HepG2 (cell line): ENCODE results near the gene GFOD1. TPM values are rescaled to one million over a fixed set of nuclear protein-coding genes. Genes with fewer than 3 reads are reported as not detected.

ENCODE experiments used
- FOXA3 ChIP-seq: IDR thresholded peaks from 2 replicates; pipeline ENCODE4 v1.6.1; 2016; ENCODE audit warnings: missing genetic modification reagents, missing compliant biosample characterization
- FOXJ3 ChIP-seq: sonication (generic); formaldehyde crosslinking; IDR thresholded peaks from 2 replicates; pipeline ENCODE4 v1.4.0; 2020; ENCODE audit warnings: missing genetic modification reagents, mild to moderate bottlenecking, borderline replicate concordance
- GATAD2A ChIP-seq: IDR thresholded peaks from 2 replicates; pipeline ENCODE4 v1.6.1; 2016
- HNF4A ChIP-seq: sonication (generic); formaldehyde crosslinking; IDR thresholded peaks from 2 replicates; pipeline ENCODE4 v1.4.0; 2020; ENCODE audit warnings: missing genetic modification reagents
- MED1 ChIP-seq: sonication (generic); formaldehyde crosslinking; IDR thresholded peaks from 2 replicates; pipeline ENCODE4 v1.4.0; 2020; ENCODE audit warnings: missing genetic modification reagents
- MTA1 ChIP-seq: sonication (generic); formaldehyde crosslinking; IDR thresholded peaks from 2 replicates; pipeline ENCODE4 v1.4.0; 2020; ENCODE audit warnings: missing genetic modification reagents, mild to moderate bottlenecking, borderline replicate concordance
- MTF2 ChIP-seq: sonication (generic); formaldehyde crosslinking; IDR thresholded peaks from 2 replicates; pipeline ENCODE4 v1.5.0; 2020; ENCODE audit warnings: missing genetic modification reagents, borderline replicate concordance
- NR2F6 ChIP-seq, 2 experiments: IDR thresholded peaks; 2 replicates each; pipeline ENCODE4 v1.6.1; 2016; ENCODE audit warnings: antibody characterized with exemption in 1 of 2, mild to moderate bottlenecking in 1 of 2
- RARA ChIP-seq: IDR thresholded peaks from 2 replicates; pipeline ENCODE4 v1.6.1; 2016; ENCODE audit warnings: missing genetic modification reagents, missing compliant biosample characterization
- SOX13 ChIP-seq, 3 experiments: fragments of 450-650 bp in 1 of 3; sonication (generic) in 1 of 3; formaldehyde crosslinking in 1 of 3; IDR thresholded peaks in 2 of 3; conservative IDR thresholded peaks in 1 of 3; 2 replicates each; pipeline versions ENCODE4 v1.5.0 to v1.6.1; 2016 to 2020; ENCODE audit warnings: antibody characterized with exemption in 1 of 3, mild to moderate bottlenecking in 1 of 3, missing compliant biosample characterization in 1 of 3, missing genetic modification reagents in 1 of 3, moderate library complexity in 1 of 3
- ZMYM3 ChIP-seq: sonication (generic); formaldehyde crosslinking; IDR thresholded peaks from 2 replicates; pipeline ENCODE4 v1.5.1; 2020; ENCODE audit warnings: mild to moderate bottlenecking, missing genetic modification reagents
- ZNF12 ChIP-seq: sonication (generic); formaldehyde crosslinking; IDR thresholded peaks from 2 replicates; pipeline ENCODE4 v1.5.0; 2020; ENCODE audit warnings: missing genetic modification reagents
- ZNF235 ChIP-seq: sonication (generic); formaldehyde crosslinking; IDR thresholded peaks from 2 replicates; pipeline ENCODE4 v1.8.1; 2023; ENCODE audit warnings: mild to moderate bottlenecking, missing genetic modification reagents, borderline replicate concordance
- ZNF350 ChIP-seq: sonication (generic); formaldehyde crosslinking; IDR thresholded peaks from 2 replicates; pipeline ENCODE4 v1.4.0; 2020; ENCODE audit warnings: mild to moderate bottlenecking, low read depth, missing genetic modification reagents, borderline replicate concordance
- ZNF558 ChIP-seq: sonication (generic); formaldehyde crosslinking; IDR thresholded peaks from 2 replicates; pipeline ENCODE4 v1.9.0; 2022; ENCODE audit warnings: mild to moderate bottlenecking, missing genetic modification reagents, borderline replicate concordance
- ZNF589 ChIP-seq: sonication (generic); formaldehyde crosslinking; conservative IDR thresholded peaks from 2 replicates; pipeline ENCODE4 v1.8.0; 2022; ENCODE audit warnings: mild to moderate bottlenecking, moderate library complexity, missing genetic modification reagents
- ZNF709 ChIP-seq: sonication (generic); formaldehyde crosslinking; IDR thresholded peaks from 2 replicates; pipeline ENCODE4 v1.5.0; 2020; ENCODE audit warnings: mild to moderate bottlenecking, missing genetic modification reagents
- polyA plus RNA-seq, 8 experiments: library from polyadenylated mRNA; depleted of rRNA in 3 of 8; stranded (reverse) in 7 of 8; unstranded in 1 of 8; fragments of >200 nt; fragmentation: Illumina TruSeq in 4 of 8; extraction: Trizol in 4 of 8; gene quantifications; 2 replicates each; pipeline versions ENCODE4 v1.2.1 to v1.2.3, GENCODE V29; 2011 to 2016; ENCODE audit warnings: low read depth in 4 of 8, missing spikeins in 1 of 8, mixed read lengths in 1 of 8; ENCODE audit not compliant: insufficient read depth in 1 of 8
- total RNA-seq, 5 experiments: library from RNA; depleted of rRNA; stranded (reverse); fragments of >200 nt; fragmentation: Illumina TruSeq; extraction: Trizol; gene quantifications; 2 replicates each; pipeline ENCODE4 v1.2.3, GENCODE V29; 2016; ENCODE audit warnings: low read depth in 1 of 5
- TF ChIP-seq, protein P1 (sequence below): sonication (generic); formaldehyde crosslinking; IDR thresholded peaks from 2 replicates; pipeline ENCODE4 v1.5.0; 2020; ENCODE audit warnings: mild to moderate bottlenecking, missing genetic modification reagents, borderline replicate concordance
- TF ChIP-seq, protein P2 (sequence below): sonication (generic); formaldehyde crosslinking; IDR thresholded peaks from 2 replicates; pipeline ENCODE4 v1.4.0; 2020; ENCODE audit warnings: missing genetic modification reagents
- TF ChIP-seq, protein P3 (sequence below): sonication (generic); formaldehyde crosslinking; IDR thresholded peaks from 2 replicates; pipeline ENCODE4 v1.4.0; 2020; ENCODE audit warnings: mild to moderate bottlenecking, missing genetic modification reagents
- TF ChIP-seq, protein P4 (sequence below): sonication (generic); formaldehyde crosslinking; IDR thresholded peaks from 2 replicates; pipeline ENCODE4 v1.5.0; 2020; ENCODE audit warnings: missing genetic modification reagents

GFOD1 gene
- total and polyA plus RNA-seq, 2 of the 13 experiments (the other 11 are each of a cell fraction or from before 2014, with no cell fraction given): 1.9 to 6.4 TPM

DNA sequence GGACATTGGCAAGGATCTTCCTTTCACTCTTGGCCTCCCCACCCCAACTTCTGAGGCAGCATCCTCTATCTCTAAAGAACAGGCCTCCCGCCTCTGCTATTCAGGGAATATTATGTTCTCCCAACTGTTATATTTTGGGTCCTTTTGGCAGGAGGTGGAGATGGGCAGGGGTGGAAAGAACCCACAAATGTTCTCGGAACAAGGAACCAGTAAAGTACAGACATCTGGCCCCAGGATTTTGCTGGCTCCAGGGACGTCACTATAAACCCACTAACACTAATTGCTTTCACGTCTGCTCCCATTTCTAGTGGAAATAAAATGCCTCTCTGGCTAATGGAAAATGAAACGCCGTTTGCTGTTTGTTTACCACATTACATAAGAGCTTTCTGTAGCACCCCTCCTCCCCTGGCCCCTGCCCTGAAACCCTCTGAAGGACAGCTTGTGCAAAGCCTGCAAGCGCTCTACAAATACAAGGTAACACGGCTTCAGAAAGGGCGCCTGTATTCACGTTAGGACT is 81.4 kb downstream of the GFOD1 start (continued):
- TF ChIP-seq, protein P1, sequence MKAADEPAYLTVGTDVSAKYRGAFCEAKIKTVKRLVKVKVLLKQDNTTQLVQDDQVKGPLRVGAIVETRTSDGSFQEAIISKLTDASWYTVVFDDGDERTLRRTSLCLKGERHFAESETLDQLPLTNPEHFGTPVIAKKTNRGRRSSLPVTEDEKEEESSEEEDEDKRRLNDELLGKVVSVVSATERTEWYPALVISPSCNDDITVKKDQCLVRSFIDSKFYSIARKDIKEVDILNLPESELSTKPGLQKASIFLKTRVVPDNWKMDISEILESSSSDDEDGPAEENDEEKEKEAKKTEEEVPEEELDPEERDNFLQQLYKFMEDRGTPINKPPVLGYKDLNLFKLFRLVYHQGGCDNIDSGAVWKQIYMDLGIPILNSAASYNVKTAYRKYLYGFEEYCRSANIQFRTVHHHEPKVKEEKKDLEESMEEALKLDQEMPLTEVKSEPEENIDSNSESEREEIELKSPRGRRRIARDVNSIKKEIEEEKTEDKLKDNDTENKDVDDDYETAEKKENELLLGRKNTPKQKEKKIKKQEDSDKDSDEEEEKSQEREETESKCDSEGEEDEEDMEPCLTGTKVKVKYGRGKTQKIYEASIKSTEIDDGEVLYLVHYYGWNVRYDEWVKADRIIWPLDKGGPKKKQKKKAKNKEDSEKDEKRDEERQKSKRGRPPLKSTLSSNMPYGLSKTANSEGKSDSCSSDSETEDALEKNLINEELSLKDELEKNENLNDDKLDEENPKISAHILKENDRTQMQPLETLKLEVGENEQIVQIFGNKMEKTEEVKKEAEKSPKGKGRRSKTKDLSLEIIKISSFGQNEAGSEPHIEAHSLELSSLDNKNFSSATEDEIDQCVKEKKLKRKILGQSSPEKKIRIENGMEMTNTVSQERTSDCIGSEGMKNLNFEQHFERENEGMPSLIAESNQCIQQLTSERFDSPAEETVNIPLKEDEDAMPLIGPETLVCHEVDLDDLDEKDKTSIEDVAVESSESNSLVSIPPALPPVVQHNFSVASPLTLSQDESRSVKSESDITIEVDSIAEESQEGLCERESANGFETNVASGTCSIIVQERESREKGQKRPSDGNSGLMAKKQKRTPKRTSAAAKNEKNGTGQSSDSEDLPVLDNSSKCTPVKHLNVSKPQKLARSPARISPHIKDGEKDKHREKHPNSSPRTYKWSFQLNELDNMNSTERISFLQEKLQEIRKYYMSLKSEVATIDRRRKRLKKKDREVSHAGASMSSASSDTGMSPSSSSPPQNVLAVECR: peak; percentile 33; the same call in 1 of the 2 replicates
- TF ChIP-seq SOX13 (IDR thresholded peaks at IDR 0.05) (no peak), SOX13 (CRISPR knock-in tag; conservative IDR thresholded peaks at IDR 0.05 in 1 of 2, IDR thresholded peaks at IDR 0.05 in 1 of 2) (peak in 1 of 2 experiments; percentile 67; a peak in 2 of 4 replicates), ZNF12 (CRISPR knock-in tag) (0 out of 2 replicates have a peak, but pooled peaks have one; percentile 11), NR2F6 (IDR thresholded peaks at IDR 0.05) (0 out of 2 replicates have a peak, but pooled peaks have one; percentile 13), NR2F6 (CRISPR knock-in tag; IDR thresholded peaks at IDR 0.05) (no peak), RARA (CRISPR knock-in tag) (peak; percentile 37; the same call in 1 of the 2 replicates), ZNF558 (0 out of 2 replicates have a peak, but pooled peaks have one; percentile 6), ZNF589 (CRISPR knock-in tag) (no peak), ZNF709 (no peak), GATAD2A (peak; percentile 80), MED1 (CRISPR knock-in tag) (0 out of 2 replicates have a peak, but pooled peaks have one; percentile 25), FOXJ3 (CRISPR knock-in tag) (peak; percentile 50; the same call in 1 of the 2 replicates), MTA1 (CRISPR knock-in tag) (no peak), HNF4A (peak; percentile 39), ZNF235 (CRISPR knock-in tag) (no peak), ZNF350 (CRISPR knock-in tag) (peak; percentile 56; the same call in 1 of the 2 replicates), FOXA3 (CRISPR knock-in tag) (peak; percentile 74), ZMYM3 (CRISPR knock-in tag) (no peak), MTF2 (CRISPR knock-in tag) (0 out of 2 replicates have a peak, but pooled peaks have one; percentile 32)
- TF ChIP-seq, protein P2, sequence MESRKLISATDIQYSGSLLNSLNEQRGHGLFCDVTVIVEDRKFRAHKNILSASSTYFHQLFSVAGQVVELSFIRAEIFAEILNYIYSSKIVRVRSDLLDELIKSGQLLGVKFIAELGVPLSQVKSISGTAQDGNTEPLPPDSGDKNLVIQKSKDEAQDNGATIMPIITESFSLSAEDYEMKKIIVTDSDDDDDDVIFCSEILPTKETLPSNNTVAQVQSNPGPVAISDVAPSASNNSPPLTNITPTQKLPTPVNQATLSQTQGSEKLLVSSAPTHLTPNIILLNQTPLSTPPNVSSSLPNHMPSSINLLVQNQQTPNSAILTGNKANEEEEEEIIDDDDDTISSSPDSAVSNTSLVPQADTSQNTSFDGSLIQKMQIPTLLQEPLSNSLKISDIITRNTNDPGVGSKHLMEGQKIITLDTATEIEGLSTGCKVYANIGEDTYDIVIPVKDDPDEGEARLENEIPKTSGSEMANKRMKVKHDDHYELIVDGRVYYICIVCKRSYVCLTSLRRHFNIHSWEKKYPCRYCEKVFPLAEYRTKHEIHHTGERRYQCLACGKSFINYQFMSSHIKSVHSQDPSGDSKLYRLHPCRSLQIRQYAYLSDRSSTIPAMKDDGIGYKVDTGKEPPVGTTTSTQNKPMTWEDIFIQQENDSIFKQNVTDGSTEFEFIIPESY (CRISPR knock-in tag): peak; percentile 77; the same call in 1 of the 2 replicates
- TF ChIP-seq, protein P3, sequence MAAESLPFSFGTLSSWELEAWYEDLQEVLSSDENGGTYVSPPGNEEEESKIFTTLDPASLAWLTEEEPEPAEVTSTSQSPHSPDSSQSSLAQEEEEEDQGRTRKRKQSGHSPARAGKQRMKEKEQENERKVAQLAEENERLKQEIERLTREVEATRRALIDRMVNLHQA: no peak
- TF ChIP-seq, protein P4, sequence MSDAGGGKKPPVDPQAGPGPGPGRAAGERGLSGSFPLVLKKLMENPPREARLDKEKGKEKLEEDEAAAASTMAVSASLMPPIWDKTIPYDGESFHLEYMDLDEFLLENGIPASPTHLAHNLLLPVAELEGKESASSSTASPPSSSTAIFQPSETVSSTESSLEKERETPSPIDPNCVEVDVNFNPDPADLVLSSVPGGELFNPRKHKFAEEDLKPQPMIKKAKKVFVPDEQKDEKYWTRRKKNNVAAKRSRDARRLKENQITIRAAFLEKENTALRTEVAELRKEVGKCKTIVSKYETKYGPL (CRISPR knock-in tag): peak; percentile 64; the same call in 1 of the 2 replicates
